ENCODE results near the gene ANO3. TPM values are rescaled to one million over a fixed set of nuclear protein-coding genes. Genes with fewer than 3 reads are reported as not detected.

Gene ANO3
- total RNA-seq, 1 donor from 2014 or later: 0.29 TPM

DNA sequence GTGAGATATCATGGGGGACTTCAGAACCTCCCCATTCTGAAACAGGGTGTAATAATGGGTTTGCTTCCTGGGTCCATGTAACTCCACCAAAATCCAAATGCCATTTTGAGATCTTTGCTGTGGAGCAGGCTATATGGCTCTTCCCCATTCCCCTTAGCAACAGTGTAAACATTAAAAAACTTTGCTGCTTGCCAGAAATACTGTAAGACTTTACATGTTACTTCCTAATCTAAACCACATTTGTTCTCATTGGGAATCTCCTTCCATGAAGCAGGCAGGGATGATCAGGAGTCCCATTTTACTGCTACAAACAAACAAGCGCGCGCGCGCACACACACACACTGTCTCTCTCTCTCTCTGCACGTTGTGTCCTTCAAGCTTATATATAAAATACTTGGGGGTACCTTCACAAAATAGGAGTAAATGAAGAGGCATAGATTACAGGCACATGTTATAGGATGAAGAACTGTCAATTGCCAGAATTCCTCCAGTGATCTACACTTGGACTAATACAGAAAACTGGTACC is 86.5 kb downstream of the ANO3 start:
- no peaks in the 10 kb centered on the region for H3K27me3 Mint-ChIP-seq
- no peak overlapping the region for H3K27ac Mint-ChIP-seq
- no peaks in the 10 kb centered on the region for H3K4me1 Mint-ChIP-seq (ENCODE audit: unreplicated experiment)
- no peaks in the 10 kb centered on the region for H3K36me3 Mint-ChIP-seq
- no peak overlapping the region for H3K4me3 Mint-ChIP-seq
- no peak for DNase-seq (ENCODE audit: extremely low spot score, unreplicated experiment)
- H3K9me3 Mint-ChIP-seq: no peaks in the 10 kb centered on the region
- TF ChIP-seq, protein P1, sequence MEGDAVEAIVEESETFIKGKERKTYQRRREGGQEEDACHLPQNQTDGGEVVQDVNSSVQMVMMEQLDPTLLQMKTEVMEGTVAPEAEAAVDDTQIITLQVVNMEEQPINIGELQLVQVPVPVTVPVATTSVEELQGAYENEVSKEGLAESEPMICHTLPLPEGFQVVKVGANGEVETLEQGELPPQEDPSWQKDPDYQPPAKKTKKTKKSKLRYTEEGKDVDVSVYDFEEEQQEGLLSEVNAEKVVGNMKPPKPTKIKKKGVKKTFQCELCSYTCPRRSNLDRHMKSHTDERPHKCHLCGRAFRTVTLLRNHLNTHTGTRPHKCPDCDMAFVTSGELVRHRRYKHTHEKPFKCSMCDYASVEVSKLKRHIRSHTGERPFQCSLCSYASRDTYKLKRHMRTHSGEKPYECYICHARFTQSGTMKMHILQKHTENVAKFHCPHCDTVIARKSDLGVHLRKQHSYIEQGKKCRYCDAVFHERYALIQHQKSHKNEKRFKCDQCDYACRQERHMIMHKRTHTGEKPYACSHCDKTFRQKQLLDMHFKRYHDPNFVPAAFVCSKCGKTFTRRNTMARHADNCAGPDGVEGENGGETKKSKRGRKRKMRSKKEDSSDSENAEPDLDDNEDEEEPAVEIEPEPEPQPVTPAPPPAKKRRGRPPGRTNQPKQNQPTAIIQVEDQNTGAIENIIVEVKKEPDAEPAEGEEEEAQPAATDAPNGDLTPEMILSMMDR (conservative IDR thresholded peaks at IDR 0.05): no peak

DNA sequence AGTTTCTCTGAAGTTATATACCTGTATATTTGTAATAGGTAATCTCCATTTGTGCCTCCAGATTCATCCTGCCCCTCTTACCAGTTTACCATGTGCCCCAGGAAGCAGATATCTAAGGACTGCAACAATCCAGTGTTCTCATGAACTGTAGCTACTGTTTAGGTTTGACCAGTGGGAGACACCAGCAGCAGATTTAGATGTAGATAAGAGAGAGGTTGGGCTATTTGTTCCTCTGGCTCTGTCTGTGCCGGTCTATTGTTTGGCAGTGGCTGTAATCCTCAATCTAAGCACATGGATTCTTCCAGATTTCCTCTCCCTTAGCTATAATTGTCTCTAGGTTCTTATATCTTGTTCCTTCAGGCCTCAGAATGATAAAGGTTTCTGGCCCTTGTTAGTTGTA is 88.4 kb downstream of the ANO3 start:
- DNase-seq (ENCODE audit: extremely low spot score, unreplicated experiment): no peak
- no peaks in the 10 kb centered on the region for H3K9me3 Mint-ChIP-seq

GRCh38 chr11:26424255-26424654 is 92.3 kb downstream of the ANO3 start:
- Mint-ChIP-seq H3K4me3 (no peak overlapping the region), H3K27me3 (no peaks in the 10 kb centered on the region), H3K27ac (no peak overlapping the region), H3K36me3 (no peaks in the 10 kb centered on the region), H3K9me3 (no peaks in the 10 kb centered on the region), H3K4me1 (ENCODE audit: unreplicated experiment) (no peaks in the 10 kb centered on the region)
- no peak for DNase-seq (ENCODE audit: extremely low spot score, unreplicated experiment)
- TF ChIP-seq, protein P1 (conservative IDR thresholded peaks at IDR 0.05): no peak

More for the DNA sequence above, 88.4 kb downstream of the ANO3 start:
- H3K36me3 Mint-ChIP-seq: no peaks in the 10 kb centered on the region
- no peak overlapping the region for H3K27ac Mint-ChIP-seq
- H3K4me3 Mint-ChIP-seq: no peak overlapping the region
- no peaks in the 10 kb centered on the region for H3K27me3 Mint-ChIP-seq
- TF ChIP-seq, protein P1 (conservative IDR thresholded peaks at IDR 0.05): no peak
- H3K4me1 Mint-ChIP-seq (ENCODE audit: unreplicated experiment): no peaks in the 10 kb centered on the region

- H3K27ac Mint-ChIP-seq: no peak overlapping the region
- no peaks in the 10 kb centered on the region for H3K27me3 Mint-ChIP-seq
- no peak overlapping the region for H3K4me3 Mint-ChIP-seq
- no peaks in the 10 kb centered on the region for H3K4me1 Mint-ChIP-seq (ENCODE audit: unreplicated experiment)
- no peak for DNase-seq (ENCODE audit: extremely low spot score, unreplicated experiment)
- no peaks in the 10 kb centered on the region for H3K9me3 Mint-ChIP-seq
- no peaks in the 10 kb centered on the region for H3K36me3 Mint-ChIP-seq
- TF ChIP-seq, protein P1 (conservative IDR thresholded peaks at IDR 0.05): no peak
Observed at GRCh38 chr11:26439854-26440253, 107.9 kb downstream of the ANO3 start.

DNA sequence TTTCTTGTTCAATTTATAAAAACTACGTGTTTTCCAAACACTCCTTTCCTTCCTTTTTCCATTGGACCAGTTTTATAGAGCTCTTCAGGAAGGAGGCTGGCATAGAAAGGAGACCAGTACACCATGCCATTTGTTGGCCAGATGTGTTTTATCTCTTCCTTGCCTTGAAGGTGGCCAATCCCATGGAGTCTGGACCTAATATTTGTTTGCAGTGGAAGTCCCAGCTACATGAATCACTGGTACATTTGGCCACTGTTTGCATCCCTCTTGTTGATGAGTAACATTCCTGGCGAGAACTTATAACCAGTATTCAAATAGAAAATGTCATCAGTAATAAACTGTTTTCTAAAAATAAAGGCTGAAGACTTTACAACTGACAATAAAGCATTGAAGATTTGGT is 110.2 kb downstream of the ANO3 start:
- no peak overlapping the region for H3K4me3 Mint-ChIP-seq
- DNase-seq (ENCODE audit: extremely low spot score, unreplicated experiment): no peak
- no peak overlapping the region for H3K27ac Mint-ChIP-seq
- H3K4me1 Mint-ChIP-seq (ENCODE audit: unreplicated experiment): no peaks in the 10 kb centered on the region
- H3K9me3 Mint-ChIP-seq: no peaks in the 10 kb centered on the region
- H3K27me3 Mint-ChIP-seq: no peaks in the 10 kb centered on the region
- H3K36me3 Mint-ChIP-seq: no peaks in the 10 kb centered on the region
- TF ChIP-seq, protein P1 (conservative IDR thresholded peaks at IDR 0.05): no peak

GRCh38 chr11:26443617-26444016 is 111.7 kb downstream of the ANO3 start:
- Mint-ChIP-seq H3K36me3 (no peaks in the 10 kb centered on the region), H3K9me3 (no peaks in the 10 kb centered on the region), H3K27ac (no peak overlapping the region), H3K27me3 (no peaks in the 10 kb centered on the region), H3K4me3 (no peak overlapping the region), H3K4me1 (ENCODE audit: unreplicated experiment) (no peaks in the 10 kb centered on the region)
- TF ChIP-seq, protein P1 (conservative IDR thresholded peaks at IDR 0.05): no peak
- no peak for DNase-seq (ENCODE audit: extremely low spot score, unreplicated experiment)

Data from type B pancreatic cell (in vitro differentiated cells).